Suprapubic skin (tissue), 3 donors: ENCODE data around the gene CCDC7.

ENCODE experiments used
- CTCF ChIP-seq, 2 donors: fragments of 200-600 bp in 1 of 2; fragments of 450-650 bp in 1 of 2; sonication (generic) in 1 of 2; IDR thresholded peaks; one replicate each; pipeline ENCODE4 v1.5.1; 2016 to 2019; ENCODE audit warnings: antibody characterized with exemption in 2 of 2, mild to moderate bottlenecking in 1 of 2, moderate library complexity in 1 of 2
- POLR2AphosphoS5 ChIP-seq, 3 donors: sonication (generic); formaldehyde crosslinking; IDR thresholded peaks; one replicate each; pipeline ENCODE4 v1.6.1; 2017; ENCODE audit warnings: antibody characterized with exemption in 3 of 3

DNA sequence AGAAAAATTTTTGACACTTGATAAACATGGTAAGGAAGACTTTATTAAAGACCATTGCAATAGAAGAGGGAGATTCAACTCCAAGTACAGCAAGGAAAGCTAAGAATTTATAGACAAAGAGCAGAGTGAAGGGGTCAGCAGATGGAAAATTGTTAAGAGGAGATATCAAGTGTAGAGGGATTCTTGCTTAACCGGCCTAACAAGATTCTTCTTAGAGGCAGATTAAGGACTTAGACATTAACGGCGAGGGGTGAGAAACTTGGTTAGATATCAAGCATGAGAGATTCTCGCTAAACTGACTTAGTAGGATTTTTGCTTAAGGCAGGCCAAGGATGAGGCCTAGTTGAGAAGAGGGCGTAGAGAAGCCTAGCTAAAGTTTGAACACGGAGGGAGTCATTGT, 436.1 kb downstream of the CCDC7 start:
- TF ChIP-seq POLR2AphosphoS5 (IDR thresholded peaks at IDR 0.05) (no peak), CTCF (IDR thresholded peaks at IDR 0.05) (no peak)
